Measurements from ENCODE around the gene OBI1.

- no peak for TF ChIP-seq POLR2A (IDR thresholded peaks at IDR 0.05)
- TF ChIP-seq CTCF (IDR thresholded peaks at IDR 0.05) = no peak
- no peak for TF ChIP-seq POLR2AphosphoS5 (IDR thresholded peaks at IDR 0.05)
These were observed 3.5 kb upstream of the OBI1 start for GRCh38 chr13:78662467-78662866.
